Measurements from ENCODE around the gene MAP7D1. TPM values are rescaled to one million over a fixed set of nuclear protein-coding genes. Genes with fewer than 3 reads are reported as not detected.
A peak's percentile ranks its signal among the peaks of the same experiment; 100 is the strongest.

The MAP7D1 gene
- total and polyA plus RNA-seq, 10 of the 15 experiments (the other 5 are each of a cell fraction or from before 2014, with no cell fraction given) = 4.4 to 97.6 (median 24.2) TPM

DNA sequence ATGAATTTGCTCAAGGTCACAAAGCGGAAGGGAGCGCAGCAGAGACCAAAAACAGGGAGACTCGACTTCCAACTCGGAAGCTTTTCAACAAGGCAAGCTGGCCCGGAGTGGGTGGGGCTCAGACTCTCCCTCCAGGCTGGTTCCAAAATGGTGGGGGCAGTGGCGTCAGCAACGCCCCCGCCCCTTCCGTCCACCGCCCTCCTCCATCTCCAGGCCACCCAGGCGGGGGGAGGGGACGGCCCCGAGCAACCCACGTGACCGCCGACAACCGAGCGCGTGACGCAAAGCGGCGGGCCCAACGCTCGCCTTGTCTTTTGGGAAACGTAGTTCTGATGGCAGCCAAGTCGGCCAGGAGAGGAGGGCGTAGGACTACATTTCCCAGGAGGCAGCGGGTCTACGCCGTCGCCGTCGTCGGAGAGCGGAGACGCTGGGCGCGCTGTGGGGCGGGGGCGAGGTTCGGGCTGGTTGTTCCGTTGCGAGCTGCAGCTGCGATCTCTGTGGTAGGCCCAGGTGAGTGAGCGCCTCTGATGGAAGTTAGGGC, 68.1 kb downstream of the MAP7D1 start, which contains the start of gene THRAP3 (continued):
- TF ChIP-seq SREBF1 (IDR thresholded peaks at IDR 0.05; ENCODE audit: low read length) (peak; percentile 91), NBN (IDR thresholded peaks at IDR 0.05) (peak; percentile 50; the same call in 1 of the 2 replicates), MEF2B (IDR thresholded peaks at IDR 0.05; ENCODE audit: partially characterized antibody, poor library complexity, severe bottlenecking) (peak; percentile 53), EGR1 (IDR thresholded peaks at IDR 0.05; ENCODE audit: borderline replicate concordance in 1 of 2, low read depth in 2 of 2, low read length in 2 of 2) (peak; percentile 93 to 99), CHD1 (IDR thresholded peaks at IDR 0.05; ENCODE audit: low read depth, low read length) (0 out of 2 replicates have a peak, but pooled peaks have one; percentile 22), RCOR1 (conservative IDR thresholded peaks at IDR 0.05; ENCODE audit: low read depth, low read length) (0 out of 2 replicates have a peak, but pooled peaks have one; percentile 74), SMAD5 (IDR thresholded peaks at IDR 0.05; ENCODE audit: low read depth) (0 out of 2 replicates have a peak, but pooled peaks have one; percentile 27), ATF7 (IDR thresholded peaks at IDR 0.05; ENCODE audit: low read depth) (0 out of 2 replicates have a peak, but pooled peaks have one; percentile 56), TCF3 (IDR thresholded peaks at IDR 0.05; ENCODE audit: borderline replicate concordance, insufficient read depth, low read depth, low read length) (0 out of 2 replicates have a peak, but pooled peaks have one; percentile 23), CHD2 (IDR thresholded peaks at IDR 0.05; ENCODE audit: borderline replicate concordance, low read depth, low read length) (peak; percentile 96), IKZF2 (IDR thresholded peaks at IDR 0.05) (peak in 1 of 2 experiments; percentile 39; a peak in 1 of 4 replicates), CREM (IDR thresholded peaks at IDR 0.05; ENCODE audit: low read depth) (peak; percentile 98), TBL1XR1 (IDR thresholded peaks at IDR 0.05; ENCODE audit: low read depth, low read length) (peak; percentile 84), IKZF1 (conservative IDR thresholded peaks at IDR 0.05) (peak; percentile 99), SIX5 (IDR thresholded peaks at IDR 0.05; ENCODE audit: low read depth, low read length, severe bottlenecking) (peak; percentile 97), YY1 (IDR thresholded peaks at IDR 0.05; ENCODE audit: low read depth, low read length) (peak; percentile 93)
- TF ChIP-seq, protein P1, sequence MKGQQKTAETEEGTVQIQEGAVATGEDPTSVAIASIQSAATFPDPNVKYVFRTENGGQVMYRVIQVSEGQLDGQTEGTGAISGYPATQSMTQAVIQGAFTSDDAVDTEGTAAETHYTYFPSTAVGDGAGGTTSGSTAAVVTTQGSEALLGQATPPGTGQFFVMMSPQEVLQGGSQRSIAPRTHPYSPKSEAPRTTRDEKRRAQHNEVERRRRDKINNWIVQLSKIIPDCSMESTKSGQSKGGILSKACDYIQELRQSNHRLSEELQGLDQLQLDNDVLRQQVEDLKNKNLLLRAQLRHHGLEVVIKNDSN (IDR thresholded peaks at IDR 0.05; ENCODE audit: borderline replicate concordance, extremely low read length, insufficient read depth, low read depth, low read length) = peak; percentile 98
- TF ChIP-seq, protein P2, sequence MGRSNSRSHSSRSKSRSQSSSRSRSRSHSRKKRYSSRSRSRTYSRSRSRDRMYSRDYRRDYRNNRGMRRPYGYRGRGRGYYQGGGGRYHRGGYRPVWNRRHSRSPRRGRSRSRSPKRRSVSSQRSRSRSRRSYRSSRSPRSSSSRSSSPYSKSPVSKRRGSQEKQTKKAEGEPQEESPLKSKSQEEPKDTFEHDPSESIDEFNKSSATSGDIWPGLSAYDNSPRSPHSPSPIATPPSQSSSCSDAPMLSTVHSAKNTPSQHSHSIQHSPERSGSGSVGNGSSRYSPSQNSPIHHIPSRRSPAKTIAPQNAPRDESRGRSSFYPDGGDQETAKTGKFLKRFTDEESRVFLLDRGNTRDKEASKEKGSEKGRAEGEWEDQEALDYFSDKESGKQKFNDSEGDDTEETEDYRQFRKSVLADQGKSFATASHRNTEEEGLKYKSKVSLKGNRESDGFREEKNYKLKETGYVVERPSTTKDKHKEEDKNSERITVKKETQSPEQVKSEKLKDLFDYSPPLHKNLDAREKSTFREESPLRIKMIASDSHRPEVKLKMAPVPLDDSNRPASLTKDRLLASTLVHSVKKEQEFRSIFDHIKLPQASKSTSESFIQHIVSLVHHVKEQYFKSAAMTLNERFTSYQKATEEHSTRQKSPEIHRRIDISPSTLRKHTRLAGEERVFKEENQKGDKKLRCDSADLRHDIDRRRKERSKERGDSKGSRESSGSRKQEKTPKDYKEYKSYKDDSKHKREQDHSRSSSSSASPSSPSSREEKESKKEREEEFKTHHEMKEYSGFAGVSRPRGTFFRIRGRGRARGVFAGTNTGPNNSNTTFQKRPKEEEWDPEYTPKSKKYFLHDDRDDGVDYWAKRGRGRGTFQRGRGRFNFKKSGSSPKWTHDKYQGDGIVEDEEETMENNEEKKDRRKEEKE (IDR thresholded peaks at IDR 0.05) = no peak
- TF ChIP-seq, protein P3, sequence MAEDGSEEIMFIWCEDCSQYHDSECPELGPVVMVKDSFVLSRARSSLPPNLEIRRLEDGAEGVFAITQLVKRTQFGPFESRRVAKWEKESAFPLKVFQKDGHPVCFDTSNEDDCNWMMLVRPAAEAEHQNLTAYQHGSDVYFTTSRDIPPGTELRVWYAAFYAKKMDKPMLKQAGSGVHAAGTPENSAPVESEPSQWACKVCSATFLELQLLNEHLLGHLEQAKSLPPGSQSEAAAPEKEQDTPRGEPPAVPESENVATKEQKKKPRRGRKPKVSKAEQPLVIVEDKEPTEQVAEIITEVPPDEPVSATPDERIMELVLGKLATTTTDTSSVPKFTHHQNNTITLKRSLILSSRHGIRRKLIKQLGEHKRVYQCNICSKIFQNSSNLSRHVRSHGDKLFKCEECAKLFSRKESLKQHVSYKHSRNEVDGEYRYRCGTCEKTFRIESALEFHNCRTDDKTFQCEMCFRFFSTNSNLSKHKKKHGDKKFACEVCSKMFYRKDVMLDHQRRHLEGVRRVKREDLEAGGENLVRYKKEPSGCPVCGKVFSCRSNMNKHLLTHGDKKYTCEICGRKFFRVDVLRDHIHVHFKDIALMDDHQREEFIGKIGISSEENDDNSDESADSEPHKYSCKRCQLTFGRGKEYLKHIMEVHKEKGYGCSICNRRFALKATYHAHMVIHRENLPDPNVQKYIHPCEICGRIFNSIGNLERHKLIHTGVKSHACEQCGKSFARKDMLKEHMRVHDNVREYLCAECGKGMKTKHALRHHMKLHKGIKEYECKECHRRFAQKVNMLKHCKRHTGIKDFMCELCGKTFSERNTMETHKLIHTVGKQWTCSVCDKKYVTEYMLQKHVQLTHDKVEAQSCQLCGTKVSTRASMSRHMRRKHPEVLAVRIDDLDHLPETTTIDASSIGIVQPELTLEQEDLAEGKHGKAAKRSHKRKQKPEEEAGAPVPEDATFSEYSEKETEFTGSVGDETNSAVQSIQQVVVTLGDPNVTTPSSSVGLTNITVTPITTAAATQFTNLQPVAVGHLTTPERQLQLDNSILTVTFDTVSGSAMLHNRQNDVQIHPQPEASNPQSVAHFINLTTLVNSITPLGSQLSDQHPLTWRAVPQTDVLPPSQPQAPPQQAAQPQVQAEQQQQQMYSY (CRISPR knock-in tag; IDR thresholded peaks at IDR 0.05) = no peak
- TF ChIP-seq, protein P4, sequence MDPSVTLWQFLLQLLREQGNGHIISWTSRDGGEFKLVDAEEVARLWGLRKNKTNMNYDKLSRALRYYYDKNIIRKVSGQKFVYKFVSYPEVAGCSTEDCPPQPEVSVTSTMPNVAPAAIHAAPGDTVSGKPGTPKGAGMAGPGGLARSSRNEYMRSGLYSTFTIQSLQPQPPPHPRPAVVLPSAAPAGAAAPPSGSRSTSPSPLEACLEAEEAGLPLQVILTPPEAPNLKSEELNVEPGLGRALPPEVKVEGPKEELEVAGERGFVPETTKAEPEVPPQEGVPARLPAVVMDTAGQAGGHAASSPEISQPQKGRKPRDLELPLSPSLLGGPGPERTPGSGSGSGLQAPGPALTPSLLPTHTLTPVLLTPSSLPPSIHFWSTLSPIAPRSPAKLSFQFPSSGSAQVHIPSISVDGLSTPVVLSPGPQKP (IDR thresholded peaks at IDR 0.05; ENCODE audit: low read depth, low read length) = peak; percentile 78; the same call in 1 of the 2 replicates
- TF ChIP-seq, protein P5, sequence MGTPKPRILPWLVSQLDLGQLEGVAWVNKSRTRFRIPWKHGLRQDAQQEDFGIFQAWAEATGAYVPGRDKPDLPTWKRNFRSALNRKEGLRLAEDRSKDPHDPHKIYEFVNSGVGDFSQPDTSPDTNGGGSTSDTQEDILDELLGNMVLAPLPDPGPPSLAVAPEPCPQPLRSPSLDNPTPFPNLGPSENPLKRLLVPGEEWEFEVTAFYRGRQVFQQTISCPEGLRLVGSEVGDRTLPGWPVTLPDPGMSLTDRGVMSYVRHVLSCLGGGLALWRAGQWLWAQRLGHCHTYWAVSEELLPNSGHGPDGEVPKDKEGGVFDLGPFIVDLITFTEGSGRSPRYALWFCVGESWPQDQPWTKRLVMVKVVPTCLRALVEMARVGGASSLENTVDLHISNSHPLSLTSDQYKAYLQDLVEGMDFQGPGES (IDR thresholded peaks at IDR 0.05) = peak; percentile 43; the same call in 1 of the 2 replicates
